Neuronal stem cell (in vitro differentiated cells): ENCODE data around the gene SLC12A4.

Experiments
- DNase-seq: peaks from one replicate; pipeline ENCODE4 v3.0.0-alpha.2; 2013; ENCODE audit warnings: low spot score
- H2AFZ ChIP-seq: one replicate; pipeline ENCODE4 v1.6.1; 2013; ENCODE audit warnings: mild to moderate bottlenecking, low read length, inconsistent platforms
- H2AK5ac ChIP-seq: 2 replicates; pipeline ENCODE4 v1.6.1; 2013; ENCODE audit warnings: low read depth, mild to moderate bottlenecking, inconsistent platforms, low read length, moderate library complexity, mixed read lengths
- H2BK120ac ChIP-seq: 2 replicates; pipeline ENCODE4 v1.6.1; 2013; ENCODE audit warnings: low read depth, mild to moderate bottlenecking, inconsistent platforms, low read length, moderate library complexity, mixed read lengths
- H2BK12ac ChIP-seq: one replicate; pipeline ENCODE4 v1.6.1; 2013; ENCODE audit warnings: low read length, inconsistent platforms
- H2BK15ac ChIP-seq: 2 replicates; pipeline ENCODE4 v1.6.1; 2013; ENCODE audit warnings: mild to moderate bottlenecking, low read length, inconsistent platforms, mixed read lengths
- H2BK5ac ChIP-seq: one replicate; pipeline ENCODE4 v1.6.1; 2013; ENCODE audit warnings: inconsistent platforms, mild to moderate bottlenecking, low read length, moderate library complexity
- H3K14ac ChIP-seq: one replicate; pipeline ENCODE4 v1.6.1; 2013; ENCODE audit warnings: low read length, inconsistent platforms
- H3K18ac ChIP-seq: 2 replicates; pipeline ENCODE4 v1.6.1; 2013; ENCODE audit warnings: low read length, inconsistent platforms
- H3K23ac ChIP-seq: 2 replicates; pipeline ENCODE4 v1.6.1; 2013; ENCODE audit warnings: low read depth, mild to moderate bottlenecking, mixed read lengths, low read length, inconsistent platforms; ENCODE audit not compliant: poor library complexity
- H3K27ac ChIP-seq: replicated peaks from 3 replicates; pipeline ENCODE4 v1.5.1; 2013; ENCODE audit warnings: low read length, inconsistent platforms
- H3K27me3 ChIP-seq, 3 experiments: 2 replicates each; pipeline ENCODE4 v1.6.1; 2013; ENCODE audit warnings: low read length in 3 of 3, mild to moderate bottlenecking in 2 of 3, inconsistent platforms in 1 of 3, low read depth in 1 of 3, mixed read lengths in 1 of 3, moderate library complexity in 1 of 3; ENCODE audit not compliant: control insufficient read depth in 3 of 3, insufficient read depth in 3 of 3
- H3K36me3 ChIP-seq, 2 donors: replicated peaks in 1 of 2; 2 replicates each; pipeline ENCODE4 v1.6.1; 2013; ENCODE audit warnings: low read length in 2 of 2; ENCODE audit not compliant: control insufficient read depth in 2 of 2, insufficient read depth in 2 of 2
- H3K4ac ChIP-seq: 2 replicates; pipeline ENCODE4 v1.6.1; 2013; ENCODE audit warnings: inconsistent platforms, mild to moderate bottlenecking, low read length, moderate library complexity
- H3K4me1 ChIP-seq, 2 donors: 1 replicate in 1 of 2; 2 replicates in 1 of 2; pipeline ENCODE4 v1.6.1; 2013; ENCODE audit warnings: low read length in 2 of 2, low read depth in 1 of 2; ENCODE audit not compliant: control insufficient read depth in 2 of 2, insufficient read depth in 1 of 2
- H3K4me2 ChIP-seq: one replicate; pipeline ENCODE4 v1.6.1; 2013; ENCODE audit warnings: mild to moderate bottlenecking, low read length, inconsistent platforms; ENCODE audit not compliant: insufficient read depth, poor library complexity, severe bottlenecking
- H3K4me3 ChIP-seq, 2 donors: 2 replicates each; pipeline ENCODE4 v1.5.1; 2013; ENCODE audit warnings: low read length in 2 of 2, mild to moderate bottlenecking in 2 of 2, inconsistent platforms in 1 of 2, moderate library complexity in 1 of 2
- H3K79me1 ChIP-seq: one replicate; pipeline ENCODE4 v1.6.1; 2013; ENCODE audit warnings: low read depth, mild to moderate bottlenecking, inconsistent platforms, low read length, moderate library complexity
- H3K9ac ChIP-seq: one replicate; pipeline ENCODE4 v1.6.1; 2013; ENCODE audit warnings: mild to moderate bottlenecking, low read depth, low read length, inconsistent platforms; ENCODE audit not compliant: poor library complexity
- H3K9me3 ChIP-seq, 2 donors: replicated peaks in 1 of 2; 2 replicates each; pipeline versions ENCODE3 to v1.6.1; 2013; ENCODE audit warnings: low read length in 2 of 2, mild to moderate bottlenecking in 2 of 2, inconsistent platforms in 1 of 2, low read depth in 1 of 2, mixed read lengths in 1 of 2, moderate library complexity in 1 of 2; ENCODE audit not compliant: control insufficient read depth in 2 of 2, insufficient read depth in 1 of 2
- H4K8ac ChIP-seq: one replicate; pipeline ENCODE4 v1.6.1; 2013; ENCODE audit warnings: low read depth, mild to moderate bottlenecking, inconsistent platforms, low read length, moderate library complexity
- H4K91ac ChIP-seq: one replicate; pipeline ENCODE4 v1.6.1; 2013; ENCODE audit warnings: low read length, low read depth, mild to moderate bottlenecking, inconsistent platforms; ENCODE audit not compliant: poor library complexity
- WGBS, 2 donors: extraction: QIAGEN DNeasy Blood & Tissue Kit; methylation state at CpG; one replicate each; pipeline ENCODE4 v1.1.7; 2013; ENCODE audit warnings: missing lambda C conversion rate in 2 of 2, mixed read lengths in 1 of 2; ENCODE audit not compliant: insufficient read length in 2 of 2, insufficient replicate concordance in 1 of 2; ENCODE audit errors: extremely low coverage in 2 of 2; 5-methylcytosine and 5-hydroxymethylcytosine counted together

The SLC12A4 gene

DNA sequence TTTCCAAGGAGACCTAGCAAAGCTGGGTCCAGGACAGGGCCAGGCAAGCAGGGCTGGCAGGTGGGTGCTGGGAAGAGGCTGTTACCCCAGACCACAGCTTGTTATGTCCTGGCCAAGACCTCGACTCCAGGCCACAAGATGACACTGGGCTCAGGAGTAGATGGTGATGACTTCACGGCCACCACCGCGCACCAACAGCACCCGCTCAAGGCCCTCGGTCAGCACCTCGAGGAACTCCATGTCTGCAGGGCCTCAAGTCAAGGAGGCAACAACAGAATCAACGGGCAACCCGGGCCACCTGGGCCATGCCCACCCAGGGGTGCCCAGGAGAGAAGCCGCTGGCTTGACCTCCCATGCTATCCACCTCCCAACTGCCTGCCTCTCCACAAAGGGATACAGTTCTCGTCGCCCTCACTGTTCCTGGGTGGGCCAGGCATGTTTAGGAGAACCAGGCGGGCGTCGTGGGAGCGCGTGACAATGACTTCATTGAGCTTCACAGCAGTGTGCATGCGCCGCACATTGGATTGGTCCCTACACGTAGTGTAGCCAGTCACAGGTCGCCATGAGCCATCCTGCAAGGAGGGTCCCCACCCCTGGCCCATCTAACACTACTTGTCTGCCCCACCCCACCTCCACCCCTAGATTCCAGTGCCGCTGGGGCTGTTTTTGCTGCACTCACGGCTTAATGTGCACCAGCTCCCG, 23.6 kb downstream of the SLC12A4 start:
- no peaks in the 10 kb centered on the region for H3K27me3 ChIP-seq
- no peak for DNase-seq
- no CpG with 5 or more reads among the region's 24 CpGs for WGBS, 2 donors
- peaks cover 0 to 2% of the 10 kb centered on the region in 2 donors for H3K9me3 ChIP-seq
- peaks cover 17% of the 10 kb centered on the region for H3K79me1 ChIP-seq
- peak overlapping the region in 1 of 2 donors; percentile 43 for H3K4me3 ChIP-seq
- no peak overlapping the region for H3K14ac ChIP-seq
- no peak overlapping the region for H3K9ac ChIP-seq
- H3K36me3 ChIP-seq, result peaks cover 58 to 81% of the 10 kb centered on the region in 2 donors
- H3K4me2 ChIP-seq, result no peak overlapping the region
- peaks cover 7 to 9% of the 10 kb centered on the region in 2 donors for H3K4me1 ChIP-seq
- H2AFZ ChIP-seq, result no peak overlapping the region
- no peak overlapping the region for H2BK15ac ChIP-seq
- peak overlapping the region; percentile 53 for H3K23ac ChIP-seq
- H3K27ac ChIP-seq, result no peak overlapping the region
- no peak overlapping the region for H2BK5ac ChIP-seq
- H4K91ac ChIP-seq, result no peak overlapping the region
- H2BK120ac ChIP-seq, result no peak overlapping the region
- H3K4ac ChIP-seq, result no peak overlapping the region
- no peak overlapping the region for H2BK12ac ChIP-seq
- no peak overlapping the region for H3K18ac ChIP-seq
- peak overlapping the region; percentile 29 for H4K8ac ChIP-seq
- H2AK5ac ChIP-seq, result no peak overlapping the region

DNA sequence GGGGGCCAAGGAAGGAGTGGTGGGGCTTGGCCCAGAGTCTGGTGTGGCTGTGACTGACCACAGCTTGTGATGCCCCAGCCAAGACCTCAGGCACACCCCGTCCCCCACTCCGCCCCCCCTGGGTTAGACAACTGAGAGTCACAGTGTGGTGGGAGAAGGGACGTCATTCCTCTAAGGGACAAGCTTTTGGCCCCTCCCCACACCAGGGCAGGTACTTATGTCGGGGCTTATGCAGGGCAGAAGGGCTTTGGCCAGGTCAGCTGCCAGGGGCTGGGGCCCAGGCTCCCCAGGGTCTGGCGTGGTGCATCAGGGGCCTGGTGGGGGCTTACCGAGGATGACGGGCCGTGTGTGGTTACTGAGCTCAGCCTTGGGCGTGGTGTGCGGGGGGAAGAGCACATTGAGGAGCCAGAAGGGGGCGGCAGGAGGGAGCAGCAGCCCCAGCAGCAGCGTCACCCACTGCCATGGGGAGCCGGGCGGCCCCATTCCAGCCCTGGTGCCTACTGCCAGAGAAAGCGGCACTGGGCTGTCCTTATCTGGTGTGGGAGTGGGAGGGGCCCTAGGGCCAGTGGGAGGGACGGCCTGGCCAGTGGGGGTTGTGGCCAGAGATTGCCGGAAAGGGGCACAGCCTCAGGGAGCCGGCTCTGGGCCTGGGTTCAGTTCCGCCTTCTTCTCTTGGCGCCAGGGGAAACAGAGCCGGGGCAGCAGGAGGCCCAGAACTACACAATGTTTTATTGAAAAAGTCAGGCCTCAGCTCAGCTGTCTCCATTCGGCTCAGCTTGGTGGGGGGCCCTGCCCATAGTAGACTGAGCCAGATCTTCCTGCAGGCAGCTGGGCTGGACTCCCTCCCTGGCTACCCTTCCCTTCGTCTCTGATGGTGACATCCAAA, 24.6 kb downstream of the SLC12A4 start, which contains the start of gene LCAT:
Gene LCAT, minus strand, starts transcription at position 502 of the 886 bp plus-strand sequence. Its CDS starts 19 bp downstream, at position 483.
- Histone ChIP-seq H2BK12ac (no peak within 1 kb of the TSS), H3K9me3 (peaks cover 0 to 2% of the 10 kb centered on the region in 2 donors), H2AK5ac (peak within 1 kb of the TSS; percentile 81), H2BK120ac (no peak within 1 kb of the TSS), H3K9ac (peak within 1 kb of the TSS; percentile 34), H3K14ac (no peak within 1 kb of the TSS), H2AFZ (no peak within 1 kb of the TSS), H3K4ac (no peak within 1 kb of the TSS), H4K8ac (peak within 1 kb of the TSS; percentile 82), H3K79me1 (peaks cover 18% of the 10 kb centered on the region), H3K4me1 (peaks cover 7 to 9% of the 10 kb centered on the region in 2 donors), H3K27me3 (no peaks in the 10 kb centered on the region), H3K27ac (peak within 1 kb of the TSS; percentile 41), H3K23ac (peak within 1 kb of the TSS; percentile 94), H3K4me2 (no peak within 1 kb of the TSS), H2BK5ac (no peak within 1 kb of the TSS), H3K18ac (peak within 1 kb of the TSS; percentile 42), H3K36me3 (peaks cover 57 to 75% of the 10 kb centered on the region in 2 donors), H3K4me3 (peak within 1 kb of the TSS in 1 of 2 donors; percentile 43), H2BK15ac (no peak within 1 kb of the TSS), H4K91ac (no peak within 1 kb of the TSS)
- WGBS, 2 donors, result no CpG with 5 or more reads among the region's 23 CpGs
- no peak for DNase-seq

DNA sequence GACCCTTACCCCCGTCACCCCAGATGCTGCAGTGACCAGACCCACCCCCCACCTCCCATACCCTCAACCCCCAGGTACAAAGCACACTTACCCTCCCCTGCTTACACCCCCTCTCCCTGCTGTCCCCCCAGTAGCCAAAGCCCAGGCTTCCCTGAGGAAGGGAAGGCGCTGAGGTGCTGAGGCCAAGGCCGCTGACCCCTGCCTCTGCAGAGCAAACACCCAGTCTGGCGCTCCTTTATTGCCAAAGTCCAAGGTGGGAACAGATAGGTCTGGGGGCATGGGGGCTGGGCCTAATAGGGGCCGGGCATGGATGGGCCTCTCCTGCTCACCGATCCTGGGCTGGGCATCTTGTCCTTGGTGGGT, 25.2 kb downstream of the SLC12A4 start:
- Histone ChIP-seq H3K4ac (no peak overlapping the region), H2AK5ac (no peak overlapping the region), H2AFZ (no peak overlapping the region), H3K36me3 (peaks cover 51 to 69% of the 10 kb centered on the region in 2 donors), H3K4me1 (peaks cover 7 to 9% of the 10 kb centered on the region in 2 donors), H2BK15ac (no peak overlapping the region), H3K27me3 (no peaks in the 10 kb centered on the region), H3K27ac (no peak overlapping the region), H2BK5ac (no peak overlapping the region), H3K14ac (no peak overlapping the region), H3K4me3 (no peak overlapping the region), H2BK120ac (no peak overlapping the region), H3K23ac (no peak overlapping the region), H3K18ac (peak overlapping the region; percentile 33), H3K9me3 (peaks cover 0 to 2% of the 10 kb centered on the region in 2 donors), H3K79me1 (peaks cover 18% of the 10 kb centered on the region), H4K8ac (peak overlapping the region; percentile 82), H3K4me2 (no peak overlapping the region), H4K91ac (no peak overlapping the region), H2BK12ac (no peak overlapping the region), H3K9ac (no peak overlapping the region)
- DNase-seq, result no peak
- WGBS, 2 donors, result no CpG with 5 or more reads among the region's 6 CpGs
